Liver (tissue), 3 donors: ENCODE data around the gene ARHGEF19.

Source experiments
- CTCF ChIP-seq: fragments of 150-350 bp; IDR thresholded peaks from 2 replicates; pipeline ENCODE4 v1.5.1; 2017; ENCODE audit warnings: improper control_type of control experiment, low read depth, low read length; ENCODE audit not compliant: missing input control
- GABPA ChIP-seq, 2 donors: IDR thresholded peaks in 1 of 2; conservative IDR thresholded peaks in 1 of 2; 2 replicates each; pipeline ENCODE4 v1.6.1; 2016; ENCODE audit warnings: antibody characterized with exemption in 2 of 2, mild to moderate bottlenecking in 1 of 2, moderate library complexity in 1 of 2
- MAX ChIP-seq: IDR thresholded peaks from 2 replicates; pipeline ENCODE4 v1.6.1; 2016; ENCODE audit warnings: antibody characterized with exemption
- TAF1 ChIP-seq: conservative IDR thresholded peaks from 2 replicates; pipeline ENCODE4 v1.6.1; 2016; ENCODE audit warnings: antibody characterized with exemption, mild to moderate bottlenecking
- donor health status: healthy.
- donor health status: healthy.

GRCh38 chr1:16151995-16152384 is 60.5 kb downstream of the ARHGEF19 start:
- no peak for TF ChIP-seq GABPA (IDR thresholded peaks at IDR 0.05 in 1 of 2, conservative IDR thresholded peaks at IDR 0.05 in 1 of 2)
- TF ChIP-seq MAX = no peak
- TF ChIP-seq CTCF = no peak
- TF ChIP-seq TAF1 = no peak
